ENCODE data around the gene SLC39A11.

The SLC39A11 gene

DNA sequence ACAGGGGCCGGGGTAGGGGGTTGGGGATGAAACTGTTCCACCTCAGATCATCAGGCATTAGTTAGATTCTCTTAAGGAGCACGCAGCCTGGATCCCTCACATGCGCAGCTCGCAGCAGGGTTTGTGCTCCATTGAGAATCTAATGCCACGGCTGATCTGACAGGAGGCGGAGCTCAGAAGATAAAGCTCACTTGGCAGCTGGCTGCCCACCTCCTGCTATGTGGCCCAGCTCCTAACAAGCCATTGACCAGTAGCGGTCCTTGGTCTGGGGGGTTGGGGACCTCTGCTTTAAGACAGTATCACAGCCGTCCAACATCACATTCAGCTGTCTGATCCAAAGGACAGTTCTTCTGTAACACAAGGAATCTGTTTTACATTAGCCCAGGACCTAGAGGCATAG is 62.5 kb downstream of the SLC39A11 start:
- Histone ChIP-seq H3K4me1 (ENCODE audit: control extremely low read depth in 1 of 4, control insufficient read depth in 4 of 4, insufficient read depth in 4 of 4, low read length in 3 of 4) (no peaks in the 10 kb centered on the region), H3K4me3 (ENCODE audit: control insufficient read depth in 1 of 7, extremely low read depth in 1 of 7, insufficient read depth in 4 of 7, low read depth in 2 of 7, low read length in 6 of 7) (no peak overlapping the region), H3K27me3 (replicated peaks in 2 of 5; ENCODE audit: control insufficient read depth in 4 of 5, insufficient read depth in 5 of 5, low read length in 4 of 5) (no peaks in the 10 kb centered on the region), H3K36me3 (ENCODE audit: control insufficient read depth in 4 of 4, insufficient read depth in 4 of 4, low read length in 3 of 4) (peaks cover 0 to 14% (median 9%) of the 10 kb centered on the region in 4 experiments), H3K9me3 (ENCODE audit: control extremely low read depth in 1 of 5, control insufficient read depth in 4 of 5, insufficient read depth in 2 of 5, low read depth in 1 of 5, low read length in 4 of 5) (no peaks in the 10 kb centered on the region), H3K27ac (ENCODE audit: insufficient read depth in 1 of 2, low read depth in 1 of 2, low read length in 2 of 2, poor library complexity in 1 of 2, severe bottlenecking in 2 of 2) (no peak overlapping the region)
- 98% methylated on average over 7 of the region's 8 CpGs for WGBS (ENCODE audit: insufficient coverage)
- DNase-seq, result no peak
- CTCF ChIA-PET, result no interaction called here
- POLR2A ChIA-PET, result no interaction called here

- DNase-seq, result no peak
- WGBS (ENCODE audit: insufficient coverage), result 100% methylated on average over 4 of the region's 6 CpGs
- POLR2A ChIA-PET, result no interaction called here
- Histone ChIP-seq H3K36me3 (ENCODE audit: control insufficient read depth in 4 of 4, insufficient read depth in 4 of 4, low read length in 3 of 4) (peaks cover 0 to 16% (median 9%) of the 10 kb centered on the region in 4 experiments), H3K4me3 (ENCODE audit: control insufficient read depth in 1 of 7, extremely low read depth in 1 of 7, insufficient read depth in 4 of 7, low read depth in 2 of 7, low read length in 6 of 7) (no peak overlapping the region), H3K9me3 (ENCODE audit: control extremely low read depth in 1 of 5, control insufficient read depth in 4 of 5, insufficient read depth in 2 of 5, low read depth in 1 of 5, low read length in 4 of 5) (peaks cover 0 to 2% (median 0%) of the 10 kb centered on the region in 5 experiments), H3K27ac (ENCODE audit: insufficient read depth in 1 of 2, low read depth in 1 of 2, low read length in 2 of 2, poor library complexity in 1 of 2, severe bottlenecking in 2 of 2) (no peak overlapping the region), H3K4me1 (ENCODE audit: control extremely low read depth in 1 of 4, control insufficient read depth in 4 of 4, insufficient read depth in 4 of 4, low read length in 3 of 4) (no peaks in the 10 kb centered on the region), H3K27me3 (replicated peaks in 2 of 5; ENCODE audit: control insufficient read depth in 4 of 5, insufficient read depth in 5 of 5, low read length in 4 of 5) (no peaks in the 10 kb centered on the region)
- CTCF ChIA-PET, result no interaction called here
Measured at GRCh38 chr17:73029021-73029420, 63.5 kb downstream of the SLC39A11 start.

DNA sequence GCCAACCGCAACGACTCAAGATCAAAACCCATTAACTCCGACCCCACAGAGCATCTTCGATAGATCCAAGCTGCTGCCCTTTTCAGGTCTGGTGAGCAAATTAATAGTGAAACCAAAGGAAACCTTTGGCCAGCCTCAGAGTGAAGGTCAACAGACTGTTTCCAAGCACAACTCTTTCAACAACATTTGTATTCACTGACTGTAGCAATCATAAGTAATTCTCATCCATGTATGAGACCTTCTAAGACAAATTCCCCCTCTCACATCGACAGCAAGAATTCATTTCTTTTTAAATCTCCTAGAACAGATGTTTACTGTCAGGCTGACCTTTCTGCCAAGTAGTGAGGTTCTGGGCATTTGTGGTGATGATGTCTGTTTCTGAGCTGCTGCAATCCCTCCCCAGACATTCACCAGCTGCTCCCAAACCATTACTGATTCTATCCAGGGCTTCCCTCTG is 64.2 kb downstream of the SLC39A11 start:
- Histone ChIP-seq H3K27me3 (replicated peaks in 2 of 5; ENCODE audit: control insufficient read depth in 4 of 5, insufficient read depth in 5 of 5, low read length in 4 of 5) (no peaks in the 10 kb centered on the region), H3K27ac (ENCODE audit: insufficient read depth in 1 of 2, low read depth in 1 of 2, low read length in 2 of 2, poor library complexity in 1 of 2, severe bottlenecking in 2 of 2) (no peak overlapping the region), H3K36me3 (ENCODE audit: control insufficient read depth in 4 of 4, insufficient read depth in 4 of 4, low read length in 3 of 4) (peaks cover 0 to 18% (median 11%) of the 10 kb centered on the region in 4 experiments), H3K4me1 (ENCODE audit: control extremely low read depth in 1 of 4, control insufficient read depth in 4 of 4, insufficient read depth in 4 of 4, low read length in 3 of 4) (no peaks in the 10 kb centered on the region), H3K9me3 (ENCODE audit: control extremely low read depth in 1 of 5, control insufficient read depth in 4 of 5, insufficient read depth in 2 of 5, low read depth in 1 of 5, low read length in 4 of 5) (peaks cover 0 to 7% (median 3%) of the 10 kb centered on the region in 5 experiments), H3K4me3 (ENCODE audit: control insufficient read depth in 1 of 7, extremely low read depth in 1 of 7, insufficient read depth in 4 of 7, low read depth in 2 of 7, low read length in 6 of 7) (no peak overlapping the region)
- POLR2A ChIA-PET, result no interaction called here
- 97% methylated on average over 4 of the region's 5 CpGs for WGBS (ENCODE audit: insufficient coverage)
- CTCF ChIA-PET, result no interaction called here
- no peak for DNase-seq

DNA sequence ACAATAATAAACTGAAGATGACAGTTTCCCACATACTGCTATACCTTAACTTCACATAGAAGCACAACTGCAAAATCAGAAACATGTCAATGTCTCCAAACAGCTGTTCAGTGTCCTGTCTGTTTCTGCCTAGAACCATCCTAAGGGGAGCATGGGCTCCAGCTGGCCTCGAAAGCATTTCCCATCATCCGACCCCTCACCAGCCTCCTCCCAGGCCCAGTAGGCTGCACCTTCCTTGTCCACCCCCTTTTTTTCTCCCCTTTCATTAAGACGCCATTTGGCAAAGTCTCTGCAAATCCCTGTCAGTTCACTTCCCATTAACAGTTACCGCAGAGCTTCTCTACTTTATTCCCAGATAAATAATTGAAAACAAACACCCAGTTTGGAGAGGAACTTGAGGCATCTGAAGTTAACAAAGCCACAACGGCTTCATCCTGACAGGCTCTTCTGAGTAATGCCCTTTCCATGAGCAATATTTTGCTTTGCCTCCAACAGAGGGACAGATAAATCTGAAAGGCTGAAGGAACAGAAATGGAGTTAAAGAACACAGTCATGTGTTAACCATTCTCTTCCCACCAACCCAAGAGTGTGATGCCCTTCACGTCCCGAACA is 65.3 kb downstream of the SLC39A11 start:
- WGBS (ENCODE audit: insufficient coverage), result 95% methylated on average over 6 of the region's 7 CpGs
- Histone ChIP-seq H3K4me1 (ENCODE audit: control extremely low read depth in 1 of 4, control insufficient read depth in 4 of 4, insufficient read depth in 4 of 4, low read length in 3 of 4) (no peaks in the 10 kb centered on the region), H3K27me3 (replicated peaks in 2 of 5; ENCODE audit: control insufficient read depth in 4 of 5, insufficient read depth in 5 of 5, low read length in 4 of 5) (no peaks in the 10 kb centered on the region), H3K4me3 (ENCODE audit: control insufficient read depth in 1 of 7, extremely low read depth in 1 of 7, insufficient read depth in 4 of 7, low read depth in 2 of 7, low read length in 6 of 7) (no peak overlapping the region), H3K36me3 (ENCODE audit: control insufficient read depth in 4 of 4, insufficient read depth in 4 of 4, low read length in 3 of 4) (peaks cover 0 to 18% (median 11%) of the 10 kb centered on the region in 4 experiments), H3K9me3 (ENCODE audit: control extremely low read depth in 1 of 5, control insufficient read depth in 4 of 5, insufficient read depth in 2 of 5, low read depth in 1 of 5, low read length in 4 of 5) (peaks cover 0 to 7% (median 3%) of the 10 kb centered on the region in 5 experiments), H3K27ac (ENCODE audit: insufficient read depth in 1 of 2, low read depth in 1 of 2, low read length in 2 of 2, poor library complexity in 1 of 2, severe bottlenecking in 2 of 2) (no peak overlapping the region)
- no peak for DNase-seq
- ChIA-PET POLR2A (no interaction called here), CTCF (no interaction called here)

DNA sequence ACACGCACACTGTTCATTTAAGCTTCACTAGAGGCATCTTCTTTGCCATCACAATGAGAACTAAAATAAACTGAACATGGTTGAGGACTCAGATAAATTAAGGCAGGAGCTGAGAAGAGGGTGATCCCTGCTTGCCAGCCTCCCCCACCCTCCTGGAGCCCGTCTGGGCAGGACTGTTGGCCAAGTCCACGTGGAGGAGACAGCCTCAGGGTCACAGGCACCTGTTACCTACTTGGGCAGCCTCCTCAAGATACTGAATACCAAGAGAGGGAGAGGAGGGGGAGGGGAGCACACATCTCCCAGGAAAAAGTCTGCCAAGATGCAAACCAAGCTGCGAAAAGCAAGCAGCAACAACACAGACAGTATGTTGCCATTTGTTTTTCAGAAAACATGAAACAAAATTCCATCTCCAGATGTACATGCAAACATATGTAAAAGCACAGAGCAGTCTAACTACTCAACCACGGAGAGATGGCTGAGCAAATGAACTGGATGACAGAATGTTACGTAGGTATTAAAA is 67.4 kb downstream of the SLC39A11 start:
- DNase-seq, result no peak
- no peak overlapping the region for H3K4me3 ChIP-seq (ENCODE audit: control insufficient read depth in 1 of 7, extremely low read depth in 1 of 7, insufficient read depth in 4 of 7, low read depth in 2 of 7, low read length in 6 of 7)
- WGBS (ENCODE audit: insufficient coverage), result 100% methylated on average over 2 of the region's 6 CpGs
- CTCF ChIA-PET, result no interaction called here
- no peak overlapping the region for H3K27ac ChIP-seq (ENCODE audit: insufficient read depth in 1 of 2, low read depth in 1 of 2, low read length in 2 of 2, poor library complexity in 1 of 2, severe bottlenecking in 2 of 2)
- POLR2A ChIA-PET, result no interaction called here
- peaks cover 0 to 6% (median 5%) of the 10 kb centered on the region in 4 experiments for H3K36me3 ChIP-seq (ENCODE audit: control insufficient read depth in 4 of 4, insufficient read depth in 4 of 4, low read length in 3 of 4)
- peaks cover 2 to 17% (median 6%) of the 10 kb centered on the region in 5 experiments for H3K9me3 ChIP-seq (ENCODE audit: control extremely low read depth in 1 of 5, control insufficient read depth in 4 of 5, insufficient read depth in 2 of 5, low read depth in 1 of 5, low read length in 4 of 5)
- H3K4me1 ChIP-seq (ENCODE audit: control extremely low read depth in 1 of 4, control insufficient read depth in 4 of 4, insufficient read depth in 4 of 4, low read length in 3 of 4), result no peaks in the 10 kb centered on the region
- H3K27me3 ChIP-seq (replicated peaks in 2 of 5; ENCODE audit: control insufficient read depth in 4 of 5, insufficient read depth in 5 of 5, low read length in 4 of 5), result no peaks in the 10 kb centered on the region

- Histone ChIP-seq H3K27ac (ENCODE audit: insufficient read depth in 1 of 2, low read depth in 1 of 2, low read length in 2 of 2, poor library complexity in 1 of 2, severe bottlenecking in 2 of 2) (no peak overlapping the region), H3K4me3 (ENCODE audit: control insufficient read depth in 1 of 7, extremely low read depth in 1 of 7, insufficient read depth in 4 of 7, low read depth in 2 of 7, low read length in 6 of 7) (no peak overlapping the region), H3K9me3 (ENCODE audit: control extremely low read depth in 1 of 5, control insufficient read depth in 4 of 5, insufficient read depth in 2 of 5, low read depth in 1 of 5, low read length in 4 of 5) (peaks cover 2 to 27% (median 6%) of the 10 kb centered on the region in 5 experiments), H3K4me1 (ENCODE audit: control extremely low read depth in 1 of 4, control insufficient read depth in 4 of 4, insufficient read depth in 4 of 4, low read length in 3 of 4) (no peaks in the 10 kb centered on the region), H3K36me3 (ENCODE audit: control insufficient read depth in 4 of 4, insufficient read depth in 4 of 4, low read length in 3 of 4) (peaks cover 0 to 4% (median 2%) of the 10 kb centered on the region in 4 experiments), H3K27me3 (replicated peaks in 2 of 5; ENCODE audit: control insufficient read depth in 4 of 5, insufficient read depth in 5 of 5, low read length in 4 of 5) (no peaks in the 10 kb centered on the region)
- POLR2A ChIA-PET, result no interaction called here
- CTCF ChIA-PET, result no interaction called here
- 100% methylated on average over 5 of the region's 5 CpGs for WGBS (ENCODE audit: insufficient coverage)
- DNase-seq, result no peak
Measured at GRCh38 chr17:73023759-73024158, 68.7 kb downstream of the SLC39A11 start.

- 100% methylated on average over 1 of the region's 2 CpGs for WGBS (ENCODE audit: insufficient coverage)
- ChIA-PET CTCF (no interaction called here), POLR2A (no interaction called here)
- no peak for DNase-seq
- H3K36me3 ChIP-seq (ENCODE audit: control insufficient read depth in 4 of 4, insufficient read depth in 4 of 4, low read length in 3 of 4), result peaks cover 0 to 4% (median 2%) of the 10 kb centered on the region in 4 experiments
- H3K27ac ChIP-seq (ENCODE audit: insufficient read depth in 1 of 2, low read depth in 1 of 2, low read length in 2 of 2, poor library complexity in 1 of 2, severe bottlenecking in 2 of 2), result no peak overlapping the region
- no peaks in the 10 kb centered on the region for H3K4me1 ChIP-seq (ENCODE audit: control extremely low read depth in 1 of 4, control insufficient read depth in 4 of 4, insufficient read depth in 4 of 4, low read length in 3 of 4)
- H3K27me3 ChIP-seq (replicated peaks in 2 of 5; ENCODE audit: control insufficient read depth in 4 of 5, insufficient read depth in 5 of 5, low read length in 4 of 5), result no peaks in the 10 kb centered on the region
- no peak overlapping the region for H3K4me3 ChIP-seq (ENCODE audit: control insufficient read depth in 1 of 7, extremely low read depth in 1 of 7, insufficient read depth in 4 of 7, low read depth in 2 of 7, low read length in 6 of 7)
- H3K9me3 ChIP-seq (ENCODE audit: control extremely low read depth in 1 of 5, control insufficient read depth in 4 of 5, insufficient read depth in 2 of 5, low read depth in 1 of 5, low read length in 4 of 5), result peaks cover 2 to 37% (median 11%) of the 10 kb centered on the region in 5 experiments
Measured at GRCh38 chr17:73022694-73023093, 69.8 kb downstream of the SLC39A11 start.
